ENCODE data around the gene MLYCD.

The MLYCD gene

DNA sequence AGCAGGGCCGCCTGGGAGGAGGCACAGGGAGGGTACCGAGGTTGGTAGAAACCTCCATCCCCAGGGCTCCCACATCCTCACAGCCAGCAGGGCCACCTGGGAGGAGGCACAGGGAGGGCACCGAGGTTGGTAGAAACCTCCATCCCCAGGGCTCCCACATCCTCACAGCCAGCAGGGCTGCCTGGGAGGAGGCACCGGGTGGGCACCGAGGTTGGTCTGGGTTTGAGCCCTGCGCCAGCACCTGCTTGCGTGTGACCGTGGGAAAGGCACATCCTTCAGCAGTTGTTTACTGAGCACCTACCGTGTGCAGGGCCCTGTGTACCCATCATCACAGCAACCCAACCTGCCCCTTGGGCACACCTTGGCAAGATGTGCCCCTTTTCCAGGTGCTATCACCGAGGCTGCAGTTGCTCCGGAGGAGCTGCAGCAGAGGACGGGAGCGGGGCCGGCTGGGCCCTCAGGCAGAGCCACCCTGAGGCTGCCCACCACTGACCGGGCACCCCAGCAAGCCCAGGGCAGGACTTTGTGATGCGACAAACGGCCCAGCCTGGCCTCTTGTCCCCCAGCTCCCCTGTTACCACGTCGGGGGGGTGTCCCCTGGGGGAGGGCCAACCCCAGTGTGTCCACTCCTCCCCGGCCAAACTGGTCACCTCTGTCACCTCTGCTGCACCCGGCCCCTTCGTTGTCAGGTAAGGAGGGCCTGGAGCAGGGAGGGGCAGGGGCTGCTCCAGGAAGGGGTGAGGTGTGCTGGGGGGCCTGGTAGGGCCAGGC is 32.0 kb downstream of the MLYCD start:
- Histone ChIP-seq H3K27me3 (peaks cover 13% of the 10 kb centered on the region), H3K4me1 (no peaks in the 10 kb centered on the region), H3K36me3 (no peaks in the 10 kb centered on the region), H3K4me3 (ENCODE audit: low read depth, low read length) (no peak overlapping the region), H3K9me3 (no peaks in the 10 kb centered on the region)
- TF ChIP-seq, protein P1, sequence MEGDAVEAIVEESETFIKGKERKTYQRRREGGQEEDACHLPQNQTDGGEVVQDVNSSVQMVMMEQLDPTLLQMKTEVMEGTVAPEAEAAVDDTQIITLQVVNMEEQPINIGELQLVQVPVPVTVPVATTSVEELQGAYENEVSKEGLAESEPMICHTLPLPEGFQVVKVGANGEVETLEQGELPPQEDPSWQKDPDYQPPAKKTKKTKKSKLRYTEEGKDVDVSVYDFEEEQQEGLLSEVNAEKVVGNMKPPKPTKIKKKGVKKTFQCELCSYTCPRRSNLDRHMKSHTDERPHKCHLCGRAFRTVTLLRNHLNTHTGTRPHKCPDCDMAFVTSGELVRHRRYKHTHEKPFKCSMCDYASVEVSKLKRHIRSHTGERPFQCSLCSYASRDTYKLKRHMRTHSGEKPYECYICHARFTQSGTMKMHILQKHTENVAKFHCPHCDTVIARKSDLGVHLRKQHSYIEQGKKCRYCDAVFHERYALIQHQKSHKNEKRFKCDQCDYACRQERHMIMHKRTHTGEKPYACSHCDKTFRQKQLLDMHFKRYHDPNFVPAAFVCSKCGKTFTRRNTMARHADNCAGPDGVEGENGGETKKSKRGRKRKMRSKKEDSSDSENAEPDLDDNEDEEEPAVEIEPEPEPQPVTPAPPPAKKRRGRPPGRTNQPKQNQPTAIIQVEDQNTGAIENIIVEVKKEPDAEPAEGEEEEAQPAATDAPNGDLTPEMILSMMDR (IDR thresholded peaks at IDR 0.05; ENCODE audit: low read depth, low read length): no peak
- no peak for DNase-seq

DNA sequence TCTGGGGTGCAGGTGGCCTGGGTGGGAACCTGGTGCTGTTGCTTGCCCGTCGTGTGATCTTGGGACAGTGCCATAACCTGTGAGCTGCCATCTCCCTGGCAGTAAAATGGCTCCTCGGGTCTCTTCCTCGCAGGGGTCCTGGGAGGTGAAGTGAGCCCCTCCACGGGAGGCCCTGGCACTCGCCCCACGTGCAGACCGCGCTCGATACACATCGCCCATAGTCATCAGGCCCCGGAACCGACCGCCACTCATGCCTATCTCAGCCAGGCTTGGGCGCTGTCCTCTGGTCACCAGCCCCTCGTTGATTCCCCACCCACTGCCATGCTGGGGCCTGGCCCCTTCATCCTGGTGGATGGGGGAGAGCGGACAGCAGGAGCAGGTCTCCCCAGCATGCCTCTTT is 32.6 kb downstream of the MLYCD start:
- no peak overlapping the region for H3K4me3 ChIP-seq (ENCODE audit: low read depth, low read length)
- H3K4me1 ChIP-seq: no peaks in the 10 kb centered on the region
- DNase-seq: no peak
- H3K9me3 ChIP-seq: no peaks in the 10 kb centered on the region
- H3K36me3 ChIP-seq: no peaks in the 10 kb centered on the region
- peaks cover 13% of the 10 kb centered on the region for H3K27me3 ChIP-seq
- TF ChIP-seq, protein P1 (IDR thresholded peaks at IDR 0.05; ENCODE audit: low read depth, low read length): no peak

DNA sequence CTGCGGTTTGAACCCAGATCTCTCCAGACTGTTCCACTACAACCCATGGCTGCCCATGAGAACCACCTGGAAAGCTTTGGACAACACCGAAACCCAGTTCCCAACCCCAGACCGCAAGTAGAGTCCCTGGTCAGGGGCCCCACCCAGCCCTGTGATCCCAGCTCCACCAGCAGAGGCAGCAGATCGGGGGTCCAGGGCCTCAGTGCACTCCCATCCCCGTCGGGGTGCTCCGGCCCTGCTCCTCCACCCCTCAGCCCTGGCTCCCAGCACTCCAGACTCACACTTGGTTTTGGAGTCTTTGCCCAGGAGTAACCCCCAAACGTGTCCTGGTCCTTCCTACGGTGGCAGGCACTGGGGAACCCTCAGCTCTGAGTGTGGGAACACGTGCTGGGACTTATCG is 33.4 kb downstream of the MLYCD start:
- Histone ChIP-seq H3K27me3 (peaks cover 13% of the 10 kb centered on the region), H3K4me3 (ENCODE audit: low read depth, low read length) (no peak overlapping the region), H3K4me1 (no peaks in the 10 kb centered on the region), H3K9me3 (no peaks in the 10 kb centered on the region), H3K36me3 (no peaks in the 10 kb centered on the region)
- TF ChIP-seq, protein P1 (IDR thresholded peaks at IDR 0.05; ENCODE audit: low read depth, low read length): no peak
- DNase-seq: no peak

DNA sequence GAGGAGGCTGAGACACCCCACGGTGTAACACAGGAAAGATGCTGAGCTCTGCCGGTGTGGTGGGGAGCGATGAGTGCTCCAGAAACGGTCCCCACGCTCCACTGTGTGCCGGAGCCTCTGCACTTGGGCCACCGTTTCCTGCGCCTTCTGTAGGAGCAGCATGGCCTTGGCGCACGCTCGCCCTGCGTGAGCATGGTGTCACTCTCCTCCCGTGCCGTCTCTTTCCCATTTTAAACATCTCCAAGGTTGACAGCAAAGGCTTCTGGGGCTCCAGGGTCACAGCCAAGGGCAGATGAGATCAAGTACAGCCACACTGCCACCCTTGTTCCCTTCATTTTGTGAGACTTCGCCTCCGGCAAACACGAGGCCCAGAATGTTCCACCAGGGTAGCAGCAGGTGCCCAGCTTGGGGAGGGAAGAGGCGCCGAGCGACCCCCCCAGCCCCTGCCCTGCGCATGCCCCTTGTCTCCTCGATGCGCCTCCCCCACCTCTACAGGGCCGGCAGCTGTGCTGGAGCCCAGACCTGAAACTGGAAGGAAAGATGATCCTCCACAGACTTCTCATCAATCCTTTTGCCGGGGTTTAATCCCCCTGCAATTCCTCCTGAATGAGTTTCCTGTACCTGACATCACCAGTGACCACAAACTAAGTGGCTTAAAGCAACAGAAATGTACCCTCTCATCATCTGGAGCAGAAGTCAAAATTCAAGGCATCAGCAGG is 34.2 kb downstream of the MLYCD start:
- H3K27me3 ChIP-seq: peaks cover 8% of the 10 kb centered on the region

DNA sequence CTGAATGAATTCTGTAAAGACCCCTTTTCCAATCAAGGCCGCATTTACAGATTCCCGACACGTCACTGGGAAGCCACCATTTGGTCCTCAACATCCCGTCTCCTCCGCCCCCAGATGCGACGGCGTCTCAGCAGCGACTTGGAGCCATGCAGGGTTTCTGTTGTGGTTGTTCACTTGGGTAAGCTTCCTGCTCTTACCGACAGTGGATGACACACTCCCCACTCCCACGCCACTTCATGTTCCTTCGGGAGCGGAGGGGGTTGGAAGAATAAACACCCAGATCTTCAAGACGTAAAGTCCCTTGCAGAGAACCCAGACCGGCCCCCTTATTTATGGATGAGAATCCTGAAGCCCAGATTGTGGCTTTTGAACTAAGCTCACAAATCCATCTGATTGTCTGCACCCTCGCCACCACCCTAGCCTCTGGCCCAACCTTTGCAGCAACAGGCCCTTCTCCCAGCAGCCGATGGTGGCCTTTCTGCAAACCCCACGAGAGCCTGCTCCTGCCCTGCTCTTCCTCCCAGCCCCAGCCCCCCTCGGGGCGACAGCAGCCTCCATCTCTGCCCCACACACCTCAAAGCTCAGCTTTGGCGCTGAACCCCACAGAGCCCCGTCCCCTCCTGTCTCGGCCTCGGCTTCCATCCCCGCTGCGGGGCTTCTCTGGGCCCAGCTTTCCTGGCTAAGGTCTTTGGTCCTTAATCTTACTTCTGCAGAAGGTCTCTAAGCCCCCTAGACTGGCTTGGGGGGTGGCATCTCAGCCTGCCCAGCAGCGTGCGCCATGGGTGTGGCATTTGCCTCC is 35.2 kb downstream of the MLYCD start:
- H3K4me3 ChIP-seq (ENCODE audit: low read depth, low read length): no peak overlapping the region
- no peaks in the 10 kb centered on the region for H3K4me1 ChIP-seq
- no peaks in the 10 kb centered on the region for H3K36me3 ChIP-seq
- no peaks in the 10 kb centered on the region for H3K9me3 ChIP-seq
- peaks cover 5% of the 10 kb centered on the region for H3K27me3 ChIP-seq
- no peak for DNase-seq
- TF ChIP-seq, protein P1 (IDR thresholded peaks at IDR 0.05; ENCODE audit: low read depth, low read length): no peak

More for the DNA sequence above, 34.2 kb downstream of the MLYCD start:
- no peaks in the 10 kb centered on the region for H3K36me3 ChIP-seq
- no peak overlapping the region for H3K4me3 ChIP-seq (ENCODE audit: low read depth, low read length)
- no peak for DNase-seq
- TF ChIP-seq, protein P1 (IDR thresholded peaks at IDR 0.05; ENCODE audit: low read depth, low read length): no peak
- no peaks in the 10 kb centered on the region for H3K9me3 ChIP-seq
- H3K4me1 ChIP-seq: no peaks in the 10 kb centered on the region
